Endothelial cell of umbilical vein (primary cell): ENCODE measurements around the gene ITPKA.

ENCODE experiments used
- CTCF ChIP-seq, 2 donors: IDR thresholded peaks; 1 replicate in 1 of 2; 2 replicates in 1 of 2; pipeline ENCODE4 v1.5.1; 2011; ENCODE audit warnings: low read length in 2 of 2, mild to moderate bottlenecking in 2 of 2, moderate library complexity in 2 of 2, control low read depth in 1 of 2, inconsistent platforms in 1 of 2, low read depth in 1 of 2; ENCODE audit not compliant: insufficient read depth in 1 of 2; ENCODE audit errors: extremely low read depth in 1 of 2
- EZH2 ChIP-seq: IDR thresholded peaks from 2 replicates; pipeline ENCODE4 v1.6.1; 2012; ENCODE audit warnings: borderline replicate concordance, low read depth, mild to moderate bottlenecking, moderate library complexity, low read length, inconsistent platforms; ENCODE audit not compliant: severe bottlenecking
- POLR2A ChIP-seq: IDR thresholded peaks from 2 replicates; pipeline ENCODE4 v1.6.1; 2012; ENCODE audit warnings: low read depth, mild to moderate bottlenecking, control low read depth, low read length
- POLR2AphosphoS5 ChIP-seq: IDR thresholded peaks from 2 replicates; pipeline ENCODE4 v1.6.1; 2012; ENCODE audit warnings: low read depth, mild to moderate bottlenecking, control low read depth, low read length, moderate library complexity; ENCODE audit not compliant: insufficient read depth

GRCh38 chr15:41492597-41493204 is 973 bp upstream of the ITPKA start:
- TF ChIP-seq POLR2A (no peak), CTCF (IDR thresholded peaks at IDR 0.05; ENCODE audit: extremely low read depth in 1 of 2, insufficient read depth in 1 of 2, low read depth in 1 of 2, low read length in 2 of 2) (no peak), POLR2AphosphoS5 (no peak), EZH2 (no peak)
